Kasumi-1 (cell line): ENCODE data around the gene CCNK.

Experiments
- DNase-seq, 2 experiments: peaks; one replicate each; lab custom pipeline; 2025; lab: John Stamatoyannopoulos, UW

The CCNK gene

DNA sequence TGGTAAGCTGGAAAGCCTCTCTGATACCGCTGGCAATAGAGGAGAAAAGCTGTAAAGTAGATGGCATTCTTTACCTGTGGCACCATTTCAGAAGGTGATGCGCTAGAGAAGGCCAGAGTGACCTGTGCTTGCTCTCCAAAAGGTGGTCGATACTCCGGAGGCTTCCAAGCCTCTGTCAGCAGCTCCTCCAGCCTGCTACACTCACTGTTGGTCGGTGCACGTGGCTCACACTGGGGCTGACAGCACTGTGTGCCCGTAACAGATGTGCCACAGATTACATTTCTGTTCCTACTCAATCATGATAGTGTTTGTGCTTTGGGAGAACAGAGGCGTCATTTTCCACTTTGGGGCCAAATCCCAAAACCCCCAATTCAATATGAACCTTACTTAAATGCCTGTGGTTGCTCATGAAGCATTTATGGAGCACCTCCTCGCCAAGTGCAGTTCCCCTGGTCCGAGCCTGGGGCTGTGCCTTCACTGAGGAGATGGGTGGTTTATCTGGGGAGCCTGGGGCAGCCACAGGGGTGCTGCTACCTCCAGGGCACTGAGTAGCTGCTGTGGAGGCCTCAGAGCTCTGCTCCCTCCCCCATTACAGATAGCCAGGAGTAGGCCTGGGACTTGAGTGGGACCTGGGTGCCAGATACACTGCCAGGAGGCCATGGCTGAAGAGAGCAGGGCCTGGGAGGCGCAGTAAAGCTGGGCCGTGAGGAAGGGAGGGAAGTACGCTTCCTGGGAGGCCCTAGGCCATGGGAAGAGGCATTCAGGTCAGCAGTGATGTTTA, 26.8 kb downstream of the CCNK start:
- no peak for DNase-seq

GRCh38 chr14:99508896-99509629, 27.9 kb downstream of the CCNK start:
- no peak for DNase-seq

GRCh38 chr14:99509871-99510555, 28.8 kb downstream of the CCNK start:
- DNase-seq: no peak

- DNase-seq: no peak
Measured at GRCh38 chr14:99510556-99511139, 29.4 kb downstream of the CCNK start.

DNA sequence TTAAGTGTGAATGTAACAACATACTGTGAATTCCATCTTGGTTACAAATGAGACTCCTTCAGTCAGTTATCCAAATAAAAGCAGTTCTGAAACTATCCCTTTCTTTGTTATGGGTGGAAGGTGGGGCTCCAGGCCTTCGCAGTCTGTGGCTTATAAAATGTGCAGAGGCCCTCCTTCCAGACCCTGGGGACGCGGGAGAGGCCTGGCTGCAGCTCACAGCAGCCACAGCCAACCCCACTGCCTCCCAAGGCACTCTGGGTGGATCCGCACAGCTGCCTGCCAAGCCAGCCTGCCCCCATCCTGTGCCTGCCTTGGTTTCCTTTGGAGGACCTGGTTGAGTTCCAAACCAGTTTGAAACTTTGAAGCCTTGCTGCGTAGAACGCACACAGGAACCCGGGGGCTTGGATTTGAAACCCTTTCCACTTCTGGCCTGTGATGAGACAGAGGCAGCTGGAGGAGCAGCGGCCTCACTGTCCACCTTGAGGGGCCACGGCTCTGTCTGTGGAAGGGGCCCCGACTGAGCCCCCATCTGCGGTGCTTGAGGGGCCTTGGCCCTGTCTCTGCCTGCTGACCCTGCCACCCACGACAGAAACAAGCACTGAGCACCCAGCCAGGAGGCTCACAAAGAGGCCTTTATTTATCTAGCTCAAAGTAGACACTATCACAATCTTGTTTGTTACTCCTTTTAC, 30.4 kb downstream of the CCNK start:
- DNase-seq: no peak

GRCh38 chr14:99512110-99512449, 30.9 kb downstream of the CCNK start:
- DNase-seq: no peak

- no peak for DNase-seq
Measured at GRCh38 chr14:99512571-99513182, 31.5 kb downstream of the CCNK start.

DNA sequence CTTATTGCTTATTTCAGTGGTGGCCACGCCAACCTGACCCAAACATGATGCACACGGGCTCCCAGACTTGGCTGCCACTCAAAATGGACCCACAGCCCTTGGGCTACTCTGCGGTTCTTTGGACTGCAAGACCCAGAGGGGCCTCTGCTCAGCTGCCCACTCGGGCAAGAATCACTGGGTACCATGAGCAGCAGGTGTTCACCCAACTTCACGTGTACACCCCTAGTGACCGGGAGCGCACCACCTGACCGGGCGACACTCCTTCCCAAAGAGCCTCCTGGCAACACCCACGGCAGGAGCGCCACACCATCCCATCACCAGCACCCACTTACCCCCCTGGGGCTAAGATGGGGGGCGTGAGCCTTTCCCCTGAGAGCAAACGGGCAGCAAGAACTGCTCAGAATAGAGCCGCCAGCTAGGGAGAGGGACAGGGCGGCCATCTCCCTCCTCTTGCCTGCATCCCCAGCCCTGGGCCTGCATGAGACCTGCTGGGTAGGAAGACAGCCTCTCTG, 32.0 kb downstream of the CCNK start:
- DNase-seq: no peak

- DNase-seq: no peak
Measured at GRCh38 chr14:99513946-99514551, 32.8 kb downstream of the CCNK start.

DNA sequence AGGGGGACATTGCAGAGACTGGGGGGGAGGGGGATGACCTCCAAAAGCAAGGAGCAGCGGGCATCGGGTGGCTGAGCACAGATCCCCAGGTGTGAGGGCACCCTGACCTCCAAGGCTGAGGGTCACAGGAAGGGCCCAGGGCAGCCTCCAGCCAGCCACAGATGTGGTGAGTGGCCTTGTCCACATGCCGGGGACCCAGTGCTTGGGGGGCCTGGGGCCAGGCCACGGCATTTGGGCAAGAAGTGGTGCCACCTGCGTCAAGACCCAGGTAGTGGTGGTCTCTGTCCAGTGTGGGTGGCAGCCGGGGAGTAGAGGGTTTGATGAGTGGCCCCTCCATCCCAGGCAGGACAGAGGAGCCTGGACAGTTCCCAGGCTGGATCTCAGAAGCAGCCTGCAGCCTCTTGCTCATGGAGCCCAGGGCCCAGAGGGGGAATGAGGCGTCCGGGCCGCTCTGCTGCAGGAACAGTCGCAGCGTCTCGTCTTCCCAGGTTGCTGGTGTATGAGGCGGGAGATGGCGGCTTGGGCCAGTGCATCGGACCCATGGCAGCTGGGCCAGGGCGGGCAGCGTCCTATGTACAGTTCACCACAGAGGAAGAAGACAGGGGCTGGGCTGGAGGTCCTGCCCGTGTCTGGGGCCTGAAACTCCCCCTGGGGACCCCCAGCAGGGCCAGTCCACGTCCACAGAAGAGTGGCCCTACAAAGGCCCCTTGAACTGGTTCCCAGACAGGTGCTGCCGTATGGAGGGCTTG, 33.5 kb downstream of the CCNK start:
- DNase-seq: no peak

GRCh38 chr14:99515301-99516155, 34.3 kb downstream of the CCNK start:
- DNase-seq: no peak

DNA sequence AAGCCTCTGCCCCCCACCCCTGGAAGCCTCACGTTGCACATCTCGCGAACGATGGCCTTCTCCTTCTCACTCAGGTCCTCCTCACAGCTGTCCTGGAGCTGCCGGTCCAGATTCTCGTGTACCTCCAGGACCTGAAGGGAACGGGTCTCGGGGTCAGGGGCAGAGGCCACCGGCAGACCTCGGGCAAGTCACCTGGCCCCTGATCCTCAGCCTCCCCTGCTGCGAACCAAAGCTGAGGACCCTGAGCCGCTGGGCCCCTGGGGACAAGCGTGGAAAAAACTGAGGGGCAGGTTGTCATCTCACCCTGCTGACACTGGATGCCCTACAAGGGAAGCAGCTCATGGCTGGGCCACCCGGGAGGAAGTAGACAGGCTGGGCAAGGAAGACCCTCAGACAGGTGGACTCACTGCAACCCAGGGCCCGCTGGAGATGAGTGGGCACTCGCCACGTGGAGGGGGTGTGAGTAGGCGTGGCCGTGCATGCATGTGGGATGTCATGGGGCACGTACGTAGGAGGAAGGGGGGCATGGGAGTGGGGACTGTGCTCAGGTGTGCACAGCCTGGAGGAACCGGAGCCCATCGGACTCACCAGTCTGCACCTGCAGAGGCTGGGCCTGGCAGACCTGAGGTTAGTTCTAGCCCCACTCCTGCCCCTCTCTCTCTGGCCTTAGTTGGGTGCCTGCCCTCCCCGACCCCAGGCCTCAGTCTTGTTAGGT, 35.1 kb downstream of the CCNK start:
- DNase-seq: no peak

DNA sequence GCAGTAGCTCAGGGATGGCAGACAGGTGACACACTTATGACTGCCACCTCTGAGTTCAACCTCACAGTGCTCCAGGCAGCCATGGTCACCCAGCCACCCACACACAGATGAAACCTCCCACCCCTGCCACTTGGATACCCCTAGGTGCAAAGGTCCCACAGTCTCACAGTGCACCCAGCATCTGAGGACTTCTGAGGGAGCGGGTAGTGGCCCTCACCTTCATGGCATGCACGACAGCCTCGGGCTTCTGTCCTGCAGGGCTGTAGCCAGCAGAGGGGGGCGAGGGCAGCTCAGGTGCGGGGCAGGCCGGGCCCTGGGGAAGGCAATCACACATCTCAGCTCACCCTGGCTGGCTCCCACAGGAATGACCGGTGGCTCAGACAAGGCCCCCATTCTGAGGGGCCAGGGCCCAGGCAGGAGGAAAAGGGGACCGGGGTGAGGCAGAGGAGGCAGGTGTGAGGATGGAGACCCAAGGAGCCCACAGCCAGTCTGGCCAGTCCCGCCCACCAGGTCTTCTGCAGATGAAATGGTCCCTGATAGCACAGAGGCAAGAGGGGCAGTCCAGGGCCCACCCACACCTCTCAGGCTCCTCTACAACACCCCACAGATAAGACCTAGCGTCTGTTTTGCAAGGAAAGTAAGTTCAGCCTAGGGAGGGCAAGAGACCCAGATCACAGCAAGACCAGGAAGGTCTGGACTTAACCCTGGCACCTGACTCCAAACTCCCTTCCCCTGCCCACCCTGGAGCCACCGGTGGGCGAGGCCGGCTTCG, 35.8 kb downstream of the CCNK start:
- no peak for DNase-seq

DNA sequence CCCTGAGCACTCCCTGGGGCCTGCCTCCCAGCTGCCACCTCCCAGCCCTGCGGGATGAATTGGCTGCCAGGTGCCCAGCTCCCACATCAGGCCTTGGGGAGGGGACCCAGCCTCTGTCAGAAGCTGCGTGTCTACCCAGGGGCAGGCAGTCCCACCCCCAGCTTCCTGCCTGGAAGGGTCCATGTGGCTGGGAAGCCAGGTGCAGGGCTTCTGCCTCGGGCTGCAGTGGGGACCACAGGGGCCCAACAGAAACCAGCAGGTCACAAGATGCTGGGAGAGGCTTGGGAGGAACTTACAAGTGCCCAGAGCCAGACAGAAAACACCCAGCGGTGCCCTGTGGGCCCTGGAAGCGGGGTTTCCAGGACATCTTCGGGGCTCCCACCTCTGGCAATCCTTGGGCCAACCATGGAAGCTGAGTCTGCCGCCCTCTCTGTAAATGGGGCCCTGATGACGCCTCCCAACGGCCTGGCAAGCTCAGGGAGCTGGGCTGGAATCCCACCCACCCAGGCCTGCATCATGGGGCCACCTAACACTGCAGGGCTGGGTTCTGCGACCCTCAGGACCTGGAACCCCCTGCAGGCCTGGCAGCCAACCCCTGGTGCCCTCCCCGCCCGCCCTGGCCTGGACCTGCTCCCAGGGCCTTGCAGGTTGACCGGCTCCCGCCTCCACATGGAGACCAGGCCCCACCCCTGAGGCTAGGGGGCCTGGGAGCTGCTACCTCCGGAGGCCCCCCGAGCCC, 36.6 kb downstream of the CCNK start:
- DNase-seq: no peak

DNA sequence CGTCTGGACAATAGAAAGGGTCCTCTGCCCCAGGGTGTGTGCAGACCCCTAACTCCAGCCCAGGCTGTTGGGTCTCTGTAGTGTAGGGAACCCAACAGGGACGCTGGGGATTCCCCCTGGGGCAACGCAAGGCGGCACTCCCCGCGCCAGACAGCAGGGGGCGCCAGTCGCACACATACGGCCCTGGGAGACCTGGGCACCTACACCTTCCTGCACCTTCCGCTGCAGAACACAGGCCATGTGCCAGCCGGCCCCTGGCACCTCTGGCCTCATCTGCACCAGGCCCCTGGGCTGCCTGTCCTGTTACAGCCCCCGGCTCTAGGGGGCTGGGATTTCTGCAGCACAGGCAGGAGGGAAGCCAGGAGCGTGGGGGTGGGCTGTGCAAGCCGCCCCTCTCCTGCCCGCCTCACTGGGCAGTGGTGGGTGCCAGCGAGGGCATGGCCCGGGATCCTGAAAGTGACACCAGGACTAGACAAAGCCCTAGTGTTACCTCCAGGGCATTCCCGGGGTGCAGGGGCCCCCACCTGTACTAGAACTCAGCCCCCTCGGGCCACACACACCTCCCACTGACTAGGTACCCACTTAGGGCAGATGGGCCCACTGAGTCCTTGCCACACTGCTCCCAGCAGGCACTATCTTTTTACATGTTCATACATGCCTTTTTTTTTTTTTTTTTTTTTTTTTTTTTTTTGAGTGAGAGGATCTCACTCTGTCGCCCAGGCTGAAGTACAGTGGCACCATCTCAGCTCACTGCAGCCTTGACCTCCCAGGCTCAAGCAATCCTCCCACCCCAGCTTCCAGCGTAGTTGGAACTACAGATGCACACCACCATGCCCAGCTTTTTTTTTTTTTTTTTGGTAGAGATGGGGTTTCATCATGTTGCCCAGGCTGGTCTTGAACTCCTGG, 37.5 kb downstream of the CCNK start:
- DNase-seq: peak; percentile 19 to 24

GRCh38 chr14:99519347-99519881, 38.2 kb downstream of the CCNK start:
- no peak for DNase-seq
